ENCODE measurements around the gene NUP93.

DNA sequence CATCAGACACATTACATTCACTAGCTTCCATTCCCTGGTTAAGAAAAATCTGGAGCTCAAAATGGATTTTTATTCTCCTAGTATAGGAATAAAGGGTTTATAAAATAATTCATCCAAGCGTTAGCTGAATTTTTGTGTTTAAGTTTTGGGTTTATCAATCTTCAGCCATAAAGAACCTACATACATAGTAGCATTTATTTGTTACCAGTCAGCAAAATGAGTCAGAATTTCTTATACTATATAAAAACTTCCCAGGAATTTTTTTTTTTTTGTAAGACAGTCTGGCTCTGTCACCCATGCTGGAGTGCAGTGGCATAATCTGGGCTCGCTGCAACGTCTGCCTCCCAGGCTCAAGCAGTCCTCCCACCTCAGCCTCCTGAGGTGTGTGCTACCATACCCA is 94.9 kb downstream of the NUP93 start:
- TF ChIP-seq, protein P1, sequence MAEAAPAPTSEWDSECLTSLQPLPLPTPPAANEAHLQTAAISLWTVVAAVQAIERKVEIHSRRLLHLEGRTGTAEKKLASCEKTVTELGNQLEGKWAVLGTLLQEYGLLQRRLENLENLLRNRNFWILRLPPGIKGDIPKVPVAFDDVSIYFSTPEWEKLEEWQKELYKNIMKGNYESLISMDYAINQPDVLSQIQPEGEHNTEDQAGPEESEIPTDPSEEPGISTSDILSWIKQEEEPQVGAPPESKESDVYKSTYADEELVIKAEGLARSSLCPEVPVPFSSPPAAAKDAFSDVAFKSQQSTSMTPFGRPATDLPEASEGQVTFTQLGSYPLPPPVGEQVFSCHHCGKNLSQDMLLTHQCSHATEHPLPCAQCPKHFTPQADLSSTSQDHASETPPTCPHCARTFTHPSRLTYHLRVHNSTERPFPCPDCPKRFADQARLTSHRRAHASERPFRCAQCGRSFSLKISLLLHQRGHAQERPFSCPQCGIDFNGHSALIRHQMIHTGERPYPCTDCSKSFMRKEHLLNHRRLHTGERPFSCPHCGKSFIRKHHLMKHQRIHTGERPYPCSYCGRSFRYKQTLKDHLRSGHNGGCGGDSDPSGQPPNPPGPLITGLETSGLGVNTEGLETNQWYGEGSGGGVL (tag by site-specific recombination; IDR thresholded peaks at IDR 0.05), result no peak
- TF ChIP-seq CTCF (tag by site-specific recombination; IDR thresholded peaks at IDR 0.05) (no peak), ZNF610 (tag by site-specific recombination; IDR thresholded peaks at IDR 0.05; ENCODE audit: borderline replicate concordance) (no peak), ZNF10 (tag by site-specific recombination; IDR thresholded peaks at IDR 0.05) (no peak), OVOL3 (tag by site-specific recombination; IDR thresholded peaks at IDR 0.05) (no peak), ZNF221 (tag by site-specific recombination; IDR thresholded peaks at IDR 0.05; ENCODE audit: borderline replicate concordance) (no peak), ZNF768 (tag by site-specific recombination; IDR thresholded peaks at IDR 0.05) (no peak), ZNF580 (tag by site-specific recombination; IDR thresholded peaks at IDR 0.05) (no peak), ZNF292 (tag by site-specific recombination; IDR thresholded peaks at IDR 0.05; ENCODE audit: borderline replicate concordance, low read depth) (no peak), YY1 (tag by site-specific recombination; IDR thresholded peaks at IDR 0.05) (no peak), ZNF555 (tag by site-specific recombination; conservative IDR thresholded peaks at IDR 0.05) (no peak), HOXA7 (CRISPR knock-in tag; IDR thresholded peaks at IDR 0.05; ENCODE audit: borderline replicate concordance) (no peak), KLF1 (tag by site-specific recombination; IDR thresholded peaks at IDR 0.05) (no peak)
- TF ChIP-seq, protein P2, sequence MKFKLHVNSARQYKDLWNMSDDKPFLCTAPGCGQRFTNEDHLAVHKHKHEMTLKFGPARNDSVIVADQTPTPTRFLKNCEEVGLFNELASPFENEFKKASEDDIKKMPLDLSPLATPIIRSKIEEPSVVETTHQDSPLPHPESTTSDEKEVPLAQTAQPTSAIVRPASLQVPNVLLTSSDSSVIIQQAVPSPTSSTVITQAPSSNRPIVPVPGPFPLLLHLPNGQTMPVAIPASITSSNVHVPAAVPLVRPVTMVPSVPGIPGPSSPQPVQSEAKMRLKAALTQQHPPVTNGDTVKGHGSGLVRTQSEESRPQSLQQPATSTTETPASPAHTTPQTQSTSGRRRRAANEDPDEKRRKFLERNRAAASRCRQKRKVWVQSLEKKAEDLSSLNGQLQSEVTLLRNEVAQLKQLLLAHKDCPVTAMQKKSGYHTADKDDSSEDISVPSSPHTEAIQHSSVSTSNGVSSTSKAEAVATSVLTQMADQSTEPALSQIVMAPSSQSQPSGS (tag by site-specific recombination; IDR thresholded peaks at IDR 0.05; ENCODE audit: low read depth), result no peak

All from HEK293 (cell line).